Caki2 (cell line): ENCODE measurements around the gene RAI14. TPM values are rescaled to one million over a fixed set of nuclear protein-coding genes. Genes with fewer than 3 reads are reported as not detected.

ENCODE experiments used
- DNase-seq: peaks from one replicate; pipeline ENCODE4 v3.0.0-alpha.2; 2015; ENCODE audit warnings: low read depth
- in situ Hi-C: cut with HindIII; loops from 2 replicates; pipeline ENCODE4 v1.10.0; 2016; ENCODE audit warnings: low sequenced_read_pairs, low pct_unique_long_range_greater_than_20kb, mixed read lengths
- total RNA-seq: library from RNA; depleted of rRNA; stranded (reverse); fragments of >200 nt; shearing (Covaris generic); gene quantifications from 2 replicates; pipeline ENCODE4 v1.2.3, GENCODE V29; 2014; ENCODE audit warnings: low replicate concordance

The RAI14 gene
- total RNA-seq, 1 experiment from 2014 or later: 53.9 TPM

DNA sequence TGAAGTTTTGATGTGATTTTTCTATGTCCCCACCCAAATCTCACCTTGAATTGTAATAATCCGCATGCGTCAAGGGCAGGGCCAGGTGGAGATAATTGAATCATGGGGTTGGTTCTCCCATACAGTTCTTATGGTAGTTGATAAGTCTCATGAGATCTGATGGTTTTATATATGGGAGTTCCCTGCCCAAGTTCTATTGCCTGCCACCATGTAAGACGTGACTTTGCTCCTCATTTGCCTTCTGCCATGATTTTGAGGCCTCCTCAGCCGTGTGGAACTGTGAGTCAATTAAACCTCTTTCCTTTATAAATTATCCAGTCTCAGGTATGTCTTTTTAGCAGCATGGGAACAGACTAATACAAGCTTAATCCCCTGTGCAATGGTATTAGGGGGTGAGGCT is 25.5 kb upstream of the RAI14 start:
- no peak for DNase-seq
- in situ Hi-C loops: no loop called here

DNA sequence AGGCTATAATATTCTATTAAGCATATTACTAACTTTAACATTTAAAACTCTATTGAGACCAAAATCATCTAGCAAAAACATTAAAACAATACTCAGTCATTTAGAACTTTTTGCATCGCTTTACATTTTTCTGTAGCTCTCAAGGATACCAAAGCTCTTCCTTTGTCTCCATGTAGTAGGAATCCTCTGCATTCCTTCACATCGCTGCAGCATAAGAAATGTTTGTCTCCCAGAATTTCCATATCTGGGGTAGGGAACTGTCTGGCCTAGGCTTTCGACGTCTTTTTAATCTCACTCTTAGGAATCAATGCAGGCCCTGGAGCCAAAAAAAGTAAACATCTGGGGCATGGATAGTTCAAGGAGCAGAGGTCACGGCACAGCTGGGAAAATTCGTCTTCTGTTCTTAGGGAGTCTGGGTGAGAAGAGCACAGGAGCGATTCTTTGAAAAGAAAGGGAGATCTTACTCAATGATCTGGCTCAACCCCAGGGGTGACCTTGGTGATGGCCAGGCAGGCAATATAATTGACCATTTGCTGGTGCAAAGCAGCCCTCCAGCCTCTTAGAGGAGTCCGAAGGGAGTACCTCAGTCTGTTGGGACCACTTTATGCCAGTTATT is 23.2 kb upstream of the RAI14 start:
- in situ Hi-C loops: no loop called here

DNA sequence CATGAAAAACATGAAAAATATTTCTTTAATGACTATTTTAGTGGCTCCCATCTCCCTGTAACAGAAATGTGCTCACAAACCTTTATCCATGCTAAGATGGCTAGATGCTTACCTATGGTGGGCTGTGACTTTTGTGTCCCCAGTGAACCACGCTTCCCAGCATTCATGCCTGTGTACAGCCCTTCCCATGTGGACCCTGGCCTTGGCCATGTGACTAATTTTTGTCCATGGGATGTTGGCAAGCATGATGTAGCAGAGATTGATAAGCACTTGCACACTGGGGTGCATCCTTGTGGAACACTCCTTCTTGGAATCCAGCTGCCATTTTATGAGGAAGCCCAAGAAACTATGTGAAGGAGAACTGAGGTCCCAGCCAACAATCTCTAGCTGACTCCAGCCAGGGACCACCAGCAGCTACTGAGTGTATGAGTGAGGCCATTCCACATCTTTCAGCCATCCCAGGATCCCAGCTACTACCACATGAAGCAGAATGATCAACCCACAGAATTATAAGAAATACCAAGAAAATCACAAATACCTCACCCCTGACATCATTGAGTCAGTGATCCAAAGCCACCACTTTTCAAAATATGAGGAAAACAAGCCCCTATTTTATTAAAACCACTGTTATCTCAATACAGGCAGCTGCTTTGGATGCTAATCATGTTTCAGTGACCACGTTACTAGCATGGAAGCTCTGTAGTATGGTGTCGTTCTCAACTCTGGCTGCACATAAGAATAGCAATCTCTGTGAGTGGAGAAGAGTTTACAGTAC is 16.1 kb upstream of the RAI14 start:
- in situ Hi-C loops: no loop called here
- DNase-seq: peak; percentile 37

More for the DNA sequence above, 23.2 kb upstream of the RAI14 start:
- no peak for DNase-seq

DNA sequence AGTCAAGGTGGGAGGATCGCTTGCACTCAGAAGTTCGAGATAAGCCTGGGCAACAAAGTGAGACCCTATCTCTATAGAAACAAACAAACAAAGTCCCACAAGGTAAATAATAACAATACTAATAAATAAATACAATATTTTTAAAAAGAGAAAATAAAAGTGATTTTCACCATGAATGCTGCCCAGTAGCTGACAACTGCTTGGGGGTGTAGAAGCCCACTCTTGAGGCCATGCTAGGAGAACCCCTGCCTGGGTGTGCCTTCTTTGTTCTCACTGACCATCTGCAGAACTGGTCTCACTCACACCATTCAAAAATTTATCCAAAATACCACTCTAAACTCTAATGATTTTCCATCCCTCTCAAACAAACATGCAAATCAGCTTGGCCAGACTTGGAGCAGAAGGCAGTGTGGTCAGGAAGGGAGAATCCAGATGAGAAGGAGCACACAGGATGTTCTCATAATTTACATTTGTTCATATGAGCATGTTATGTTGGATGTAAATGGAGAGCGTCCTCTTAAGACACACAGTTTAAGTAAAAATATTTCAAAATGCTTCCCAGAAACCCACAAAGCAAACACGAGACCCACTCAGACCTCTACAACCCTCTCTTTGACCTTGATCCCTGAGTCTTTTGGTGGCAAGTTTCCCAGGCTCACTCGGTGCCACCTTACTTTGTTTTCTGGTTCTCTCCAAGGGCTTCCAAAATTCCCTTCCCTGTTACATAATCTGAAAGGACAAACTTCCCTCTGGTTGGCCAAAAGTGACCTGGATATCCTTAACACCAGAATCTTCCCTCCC is 7.9 kb upstream of the RAI14 start:
- in situ Hi-C loops: no loop called here
- DNase-seq: no peak

DNA sequence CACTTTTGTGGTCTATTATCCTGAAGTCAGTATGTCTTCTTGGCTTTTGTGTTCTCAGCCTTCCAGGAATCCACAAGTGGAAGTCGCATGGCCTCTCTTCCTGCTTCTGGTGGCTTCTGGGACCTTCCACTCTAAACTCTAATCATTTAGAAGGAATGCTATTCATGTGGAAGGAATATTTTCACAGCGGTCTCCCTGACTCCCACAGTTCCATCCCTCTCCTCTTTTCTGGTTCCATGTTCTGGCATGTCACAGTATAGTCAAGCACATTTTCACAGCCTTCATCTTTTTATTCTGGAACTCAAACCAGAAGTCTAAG is 7.3 kb upstream of the RAI14 start:
- DNase-seq: no peak
- in situ Hi-C loops: no loop called here

DNA sequence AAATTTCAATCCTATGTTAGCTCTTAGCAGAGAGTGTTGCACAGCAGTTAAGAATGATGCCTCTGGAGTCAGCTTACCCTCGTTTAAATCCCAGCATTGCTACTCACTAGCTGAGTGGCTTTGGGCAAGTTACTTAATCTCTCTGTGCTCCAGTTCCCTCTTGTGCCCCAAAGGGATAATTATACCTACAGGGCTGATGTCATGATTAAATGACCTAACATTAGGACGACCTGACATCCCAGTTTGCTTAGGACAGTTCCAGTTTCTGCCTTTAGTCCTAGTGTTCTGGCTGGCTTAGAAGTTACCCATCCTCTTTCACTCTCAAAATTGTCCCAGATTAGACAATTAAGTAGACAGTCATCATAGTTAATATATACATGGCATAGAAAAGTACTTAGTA is 4.3 kb upstream of the RAI14 start:
- in situ Hi-C loops: no loop called here
- no peak for DNase-seq

DNA sequence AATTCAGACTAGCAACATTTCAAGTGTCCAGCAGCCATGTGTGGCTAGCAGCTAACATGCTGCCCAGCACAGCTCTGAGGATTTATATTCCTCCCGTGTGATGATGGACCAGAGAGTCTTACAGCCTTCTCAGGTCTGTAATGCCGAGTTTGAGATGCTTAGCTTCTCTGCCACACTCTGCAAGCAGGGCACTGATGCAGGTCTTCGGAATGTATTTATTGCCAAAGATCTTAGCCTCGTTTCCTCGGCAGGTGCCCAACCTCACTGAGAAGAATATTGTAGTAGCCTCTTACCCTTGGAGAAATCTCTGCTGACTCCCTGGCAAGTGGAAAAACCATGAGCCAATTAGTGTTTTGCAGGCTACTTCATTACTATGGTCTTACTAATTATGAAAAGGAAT is 3.7 kb upstream of the RAI14 start:
- no peak for DNase-seq
- in situ Hi-C loops: no loop called here

DNA sequence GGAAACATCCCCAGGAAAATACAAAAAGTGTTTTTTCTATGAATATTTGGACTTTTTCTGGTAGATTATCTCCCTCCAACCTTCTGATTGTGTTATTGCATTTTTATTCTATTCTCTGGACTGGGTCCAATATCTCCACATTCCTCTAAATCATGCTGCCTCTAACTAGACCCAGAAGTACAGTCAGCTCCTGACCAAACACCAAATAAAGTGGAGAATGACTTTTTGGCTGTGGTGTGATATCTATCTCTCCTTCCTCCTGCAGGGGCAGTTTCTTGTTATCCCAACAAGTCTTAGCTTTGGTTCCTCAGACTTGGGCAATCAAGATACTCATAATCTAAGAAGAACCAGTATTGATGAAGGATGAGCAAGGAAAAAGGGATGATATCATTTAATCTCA is 3.2 kb upstream of the RAI14 start:
- in situ Hi-C loops: no loop called here
- no peak for DNase-seq

DNA sequence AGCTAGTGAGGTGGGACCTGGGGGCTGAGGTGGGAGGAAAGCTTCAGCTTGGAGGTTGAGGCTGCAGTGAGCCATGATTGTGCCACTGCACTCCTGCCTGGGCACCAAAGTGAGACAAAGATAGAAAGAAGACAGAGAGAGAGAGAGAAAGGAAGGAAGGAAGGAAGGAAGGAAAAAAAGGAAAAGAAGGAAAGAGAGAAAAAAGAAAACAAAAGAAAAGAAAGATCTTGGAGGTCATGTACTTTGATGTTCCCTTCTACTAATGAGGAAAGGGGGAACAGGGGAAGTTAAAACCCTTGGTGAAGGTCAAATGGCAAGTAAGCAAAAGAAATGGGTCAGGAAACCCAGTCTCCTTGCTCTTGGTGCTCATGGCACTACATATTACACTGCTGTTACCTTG is 2.4 kb upstream of the RAI14 start:
- in situ Hi-C loops: no loop called here
- no peak for DNase-seq

DNA sequence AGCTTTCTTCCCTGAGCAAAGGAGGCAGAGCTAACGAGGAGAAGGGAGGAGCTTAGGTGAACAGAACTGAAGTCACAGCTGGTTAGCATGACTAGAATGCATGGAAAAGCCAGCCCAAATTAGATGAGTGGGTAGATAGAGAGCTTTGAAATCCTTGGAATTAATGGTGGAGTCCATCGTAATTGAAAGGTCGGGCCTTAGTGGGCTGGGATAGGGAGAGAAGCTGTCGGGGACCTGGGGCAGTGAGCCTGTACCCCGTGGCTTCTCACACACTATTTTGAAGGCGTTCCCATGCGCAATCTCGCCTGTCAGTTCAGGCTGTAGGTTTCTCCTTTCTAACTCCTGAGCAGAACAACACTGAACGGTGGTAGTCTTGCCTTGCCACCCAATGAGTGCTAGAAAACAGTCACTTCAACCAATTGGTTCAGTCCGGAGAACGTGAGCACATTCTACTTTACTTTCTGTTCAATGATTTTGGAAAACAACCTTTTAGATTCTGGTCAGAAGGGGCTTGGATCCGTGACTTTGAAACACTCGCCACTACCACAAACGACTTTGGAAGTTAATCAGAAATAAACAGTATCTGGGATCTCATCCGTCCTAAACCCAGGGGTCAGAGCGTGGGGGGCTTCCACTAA is 655 bp upstream of the RAI14 start:
- peak; percentile 81 for DNase-seq
- in situ Hi-C loops: no loop called here

DNA sequence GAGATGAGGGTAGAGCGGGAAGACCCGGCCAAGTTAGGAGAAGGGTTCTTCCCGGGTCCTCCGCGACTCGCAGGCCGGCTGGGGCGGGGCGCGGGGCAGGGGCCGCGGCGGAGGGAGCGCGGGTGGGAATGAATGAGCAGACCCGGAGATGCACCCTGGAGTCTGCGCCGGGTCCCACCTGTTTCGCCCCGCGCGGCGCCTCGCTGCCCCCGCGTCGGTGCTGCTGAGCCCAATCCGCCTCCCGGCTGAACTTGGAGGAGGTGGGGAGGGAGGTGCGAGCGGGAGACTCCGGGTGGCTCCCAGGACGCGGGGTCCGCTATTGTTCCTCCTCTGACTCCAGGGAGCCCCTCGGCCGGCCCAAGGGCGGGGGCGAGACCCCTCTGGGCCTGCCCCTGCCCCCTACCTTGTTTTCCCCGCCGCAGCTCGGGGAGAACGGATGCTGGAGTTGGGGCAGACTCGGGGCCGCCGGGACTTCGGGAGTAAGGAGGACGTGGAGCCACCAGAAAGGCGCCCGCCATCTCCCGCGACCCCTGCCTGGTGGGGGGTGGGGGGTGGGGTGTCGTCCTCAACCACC is 659 bp downstream of the RAI14 start:
- in situ Hi-C loops: no loop called here
- DNase-seq: no peak

DNA sequence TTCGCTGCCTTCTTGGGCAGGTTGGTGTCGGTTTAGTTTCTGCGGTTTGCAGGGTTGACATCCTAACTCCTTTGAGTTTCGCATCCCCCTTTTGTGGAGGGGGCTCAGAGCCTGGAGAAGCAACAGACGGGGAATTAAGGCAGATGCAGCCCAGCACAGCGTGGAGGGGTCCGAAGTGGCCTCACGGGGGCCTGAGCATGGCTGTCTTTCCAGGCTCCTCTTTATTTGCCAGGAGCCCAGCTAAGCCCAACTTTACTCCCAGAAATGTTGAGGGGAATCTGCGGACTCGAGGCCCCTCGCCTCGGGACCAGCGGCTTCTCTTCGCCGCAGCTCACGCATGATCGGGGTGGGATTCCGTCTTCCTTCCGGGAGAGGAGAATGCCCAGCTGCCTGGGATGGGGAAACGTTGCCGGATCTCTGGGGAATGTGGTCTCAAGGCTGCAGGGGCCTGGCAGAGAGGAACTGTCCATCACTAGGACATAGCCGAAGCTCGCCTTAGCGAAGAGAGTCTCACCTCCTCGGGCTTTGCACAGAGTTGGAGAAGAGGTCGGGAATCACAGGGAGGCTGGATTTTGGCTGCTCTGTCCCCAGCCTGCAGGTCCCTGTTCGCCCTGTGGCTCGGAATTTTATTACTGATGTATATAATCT is 1.3 kb downstream of the RAI14 start:
- in situ Hi-C loops: no loop called here
- DNase-seq: peak; percentile 38

DNA sequence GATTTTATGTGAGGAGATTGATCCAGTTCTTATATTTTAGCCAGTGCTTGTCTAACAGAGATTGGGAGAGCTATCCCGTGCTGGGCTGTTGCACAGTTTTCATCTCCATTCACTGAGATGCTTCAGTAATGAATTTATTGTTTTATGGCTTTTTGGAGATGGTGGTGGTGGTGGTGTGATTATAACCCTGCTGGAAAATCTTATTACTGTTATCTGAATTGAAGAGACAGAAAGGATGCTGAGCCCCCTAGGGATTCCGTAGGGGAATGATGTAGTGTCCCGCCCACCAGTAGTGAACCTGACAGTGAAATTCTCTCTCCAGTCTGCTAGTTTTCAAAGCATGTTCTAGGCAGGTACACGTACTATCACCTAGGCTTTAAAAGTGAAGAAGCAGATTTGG is 1.9 kb downstream of the RAI14 start:
- in situ Hi-C loops: no loop called here

DNA sequence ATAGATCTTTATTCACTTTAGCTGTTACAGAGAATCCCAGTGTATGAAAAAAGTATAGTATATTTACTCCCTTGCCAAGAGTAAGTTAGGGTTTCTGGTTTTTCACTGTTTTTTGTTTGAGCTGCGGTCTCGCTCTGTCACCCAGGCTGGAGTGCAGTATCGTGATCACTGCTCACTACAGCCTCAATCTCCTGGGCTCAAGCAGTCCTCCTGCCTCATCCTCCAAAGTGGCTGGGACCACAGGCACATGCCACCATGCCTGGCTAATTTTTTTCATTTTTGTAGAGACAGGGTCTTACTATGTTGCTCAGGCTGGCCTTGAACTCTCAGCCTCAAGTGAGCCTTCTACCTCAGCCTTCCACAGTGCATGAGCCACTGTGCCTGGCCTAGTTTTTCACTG is 3.0 kb downstream of the RAI14 start:
- in situ Hi-C loops: no loop called here
- no peak for DNase-seq

More for the DNA sequence above, 1.9 kb downstream of the RAI14 start:
- peak; percentile 51 for DNase-seq

DNA sequence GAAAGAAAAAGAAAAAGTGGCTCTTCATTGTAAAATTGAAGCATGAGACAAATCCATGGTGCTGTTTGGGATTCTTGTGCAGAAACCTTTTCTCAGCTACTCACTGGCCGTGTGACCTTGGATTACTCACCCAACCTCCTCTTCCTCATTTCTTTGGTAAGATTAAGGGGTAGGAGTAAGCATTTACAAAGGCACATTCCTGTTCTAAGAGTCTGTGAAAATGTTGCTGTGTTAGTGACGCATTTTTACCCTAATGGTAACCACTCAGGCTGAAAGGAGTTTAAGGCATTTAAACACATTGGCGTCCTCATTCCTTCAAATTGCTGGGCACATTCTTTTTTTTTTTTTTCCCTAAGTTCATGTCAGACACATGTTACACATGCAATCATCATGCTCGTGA is 4.3 kb downstream of the RAI14 start:
- peak; percentile 85 for DNase-seq
- in situ Hi-C loops: no loop called here

DNA sequence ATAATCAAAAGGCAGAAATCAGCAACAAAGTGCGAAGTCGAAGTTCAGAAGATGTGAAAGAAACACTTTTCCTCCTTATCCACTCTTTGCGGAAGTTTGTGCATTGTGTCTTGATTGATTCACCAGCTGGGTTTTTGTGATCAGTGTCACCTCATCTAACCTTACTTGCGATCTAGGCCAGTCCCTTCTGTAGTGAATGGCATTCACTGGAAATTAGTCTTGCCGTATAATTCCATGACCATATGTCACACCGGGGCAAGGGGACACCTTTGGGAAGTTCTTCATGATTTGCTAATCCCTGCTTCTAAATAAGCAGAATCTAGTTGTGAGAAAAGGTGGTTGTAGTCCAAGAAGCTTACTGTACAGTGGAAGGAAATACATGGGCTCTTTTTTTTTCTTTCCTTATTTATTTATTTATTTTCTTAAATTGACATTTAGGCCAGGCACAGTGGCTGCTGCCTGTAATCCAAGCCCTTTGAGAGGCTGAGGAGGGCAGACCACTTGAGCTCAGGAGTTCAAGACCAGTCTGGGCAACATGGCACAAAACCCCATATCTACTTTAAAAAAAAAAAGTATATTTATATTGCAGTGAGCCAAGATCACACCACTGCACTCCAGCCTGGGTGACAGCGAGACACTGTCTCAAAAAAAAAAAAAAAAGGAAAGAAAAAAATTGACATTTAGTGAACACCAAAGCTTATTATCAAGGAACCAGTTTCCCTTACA is 7.8 kb downstream of the RAI14 start:
- DNase-seq: no peak
- in situ Hi-C loops: no loop called here

DNA sequence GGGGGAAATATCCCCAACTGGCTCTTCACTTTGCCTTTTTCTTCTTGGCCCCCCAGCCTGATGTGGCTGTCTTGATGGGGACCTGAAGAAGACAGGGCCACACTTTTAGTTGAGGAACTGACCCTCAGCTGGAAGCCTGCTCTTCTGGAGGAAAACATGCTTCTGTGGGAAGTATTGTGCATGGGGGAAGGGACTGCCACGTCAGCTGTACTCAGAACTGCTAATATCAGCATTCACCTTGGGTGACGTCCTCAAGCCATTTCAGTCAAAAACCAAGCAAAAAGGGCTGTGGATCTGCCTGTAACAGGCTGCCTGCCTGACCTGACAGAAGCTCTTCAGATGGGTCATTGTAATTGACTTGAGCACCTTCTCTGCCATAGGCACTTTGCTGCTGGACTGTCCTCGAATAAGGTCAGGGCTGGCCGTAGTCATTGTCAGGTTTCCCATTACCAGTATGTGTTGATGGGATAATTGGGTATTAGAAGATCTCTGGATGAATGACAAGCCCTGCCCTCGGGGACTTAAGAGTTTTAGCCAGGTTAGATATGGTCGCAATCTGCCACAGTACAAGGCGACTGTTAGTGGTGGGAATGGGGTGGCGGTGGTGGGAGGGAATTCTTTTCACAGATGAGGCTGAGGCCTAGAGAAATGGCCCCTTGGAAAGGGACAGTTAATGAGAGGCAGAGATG is 10.4 kb downstream of the RAI14 start:
- in situ Hi-C loops: no loop called here
- no peak for DNase-seq
